ENCODE measurements around the gene CACNA2D4. TPM values are rescaled to one million over a fixed set of nuclear protein-coding genes. Genes with fewer than 3 reads are reported as not detected.
A peak's percentile ranks its signal among the peaks of the same experiment; 100 is the strongest.

Gene CACNA2D4
- polyA plus RNA-seq, 10 donors, result 1.3 to 4.4 (median 2.2) TPM

DNA sequence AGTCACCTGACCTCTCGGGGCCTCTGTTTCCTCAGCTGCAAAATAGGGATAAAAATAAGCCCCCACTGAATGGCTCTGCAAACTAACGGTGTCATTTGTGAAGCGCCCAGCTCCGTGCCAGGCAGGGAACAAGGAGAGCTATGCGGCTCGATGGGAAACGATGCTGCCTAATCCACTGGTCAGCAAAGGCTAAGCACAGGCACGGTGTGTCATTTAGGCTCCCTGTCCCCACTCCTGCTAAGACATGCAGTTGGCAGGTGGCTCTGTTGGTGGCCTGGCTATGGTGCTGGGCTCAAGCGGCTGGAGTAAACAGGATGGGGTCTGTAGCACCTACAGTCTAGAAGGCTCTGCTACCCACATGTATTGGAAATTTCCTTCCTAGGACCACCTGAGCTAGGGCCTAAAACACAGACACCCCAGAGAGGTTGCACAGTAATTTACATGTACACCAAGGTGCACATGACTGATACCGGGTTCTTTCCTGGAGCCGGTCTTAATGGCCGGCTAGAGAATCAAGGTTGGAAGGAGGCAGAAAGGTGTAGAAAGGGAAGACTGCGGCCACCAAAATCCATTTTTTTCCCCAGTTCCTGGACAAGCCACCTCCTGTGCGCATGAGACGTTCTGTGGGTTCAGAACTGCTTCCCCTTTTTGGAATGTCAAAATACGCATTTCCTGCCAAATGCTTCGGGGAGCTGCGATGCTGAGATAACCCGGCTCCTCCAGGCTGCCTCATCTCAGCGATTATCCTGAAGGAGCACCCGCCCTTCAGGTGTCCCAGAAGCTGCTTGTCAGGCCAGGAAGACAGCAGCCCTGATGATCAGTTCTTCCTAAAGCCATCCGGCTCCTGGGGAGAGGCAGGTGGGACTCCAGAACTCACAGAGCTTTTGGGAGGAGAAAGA, 1.0 kb downstream of the CACNA2D4 start:
- DNase-seq, result no peak

DNA sequence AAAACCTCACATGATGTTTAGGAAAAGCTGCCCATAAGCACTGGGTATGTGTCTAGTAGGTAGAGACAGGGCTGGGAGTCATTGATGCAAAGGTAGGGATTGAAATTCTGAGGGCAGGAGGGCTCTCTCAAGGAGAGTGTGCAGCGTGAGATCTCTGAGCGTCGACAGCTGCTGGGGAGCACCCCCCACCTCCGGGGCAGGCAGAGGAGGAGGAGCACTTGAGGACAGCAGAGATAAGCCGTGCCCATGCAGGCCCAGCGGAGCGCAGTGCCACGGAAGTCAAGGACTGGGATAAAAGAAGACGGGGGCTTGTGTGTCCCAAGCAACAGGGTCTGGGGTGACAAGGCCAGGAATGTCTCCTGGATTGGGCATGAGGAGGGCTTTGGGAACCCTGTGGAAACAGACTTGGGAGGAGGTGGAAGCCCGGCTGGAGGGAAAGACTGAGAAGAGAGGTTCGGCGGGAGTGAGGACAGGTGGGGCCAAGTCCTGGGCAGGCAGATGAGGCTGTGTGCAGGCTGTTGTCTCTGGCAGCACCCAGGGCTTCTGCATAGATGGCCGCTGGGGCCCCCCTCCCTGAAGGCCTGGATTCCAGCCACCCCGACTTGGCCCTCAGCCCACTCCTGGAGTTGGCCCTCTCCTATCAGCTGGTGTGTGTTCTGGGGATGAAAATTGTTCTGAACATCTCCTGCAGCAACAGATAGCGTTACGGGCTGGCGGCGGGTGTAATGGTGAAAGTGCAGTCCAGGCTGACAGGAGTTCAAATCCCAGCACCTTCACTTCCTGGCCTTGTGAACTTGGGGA, 1.9 kb downstream of the CACNA2D4 start:
- no peak for DNase-seq

DNA sequence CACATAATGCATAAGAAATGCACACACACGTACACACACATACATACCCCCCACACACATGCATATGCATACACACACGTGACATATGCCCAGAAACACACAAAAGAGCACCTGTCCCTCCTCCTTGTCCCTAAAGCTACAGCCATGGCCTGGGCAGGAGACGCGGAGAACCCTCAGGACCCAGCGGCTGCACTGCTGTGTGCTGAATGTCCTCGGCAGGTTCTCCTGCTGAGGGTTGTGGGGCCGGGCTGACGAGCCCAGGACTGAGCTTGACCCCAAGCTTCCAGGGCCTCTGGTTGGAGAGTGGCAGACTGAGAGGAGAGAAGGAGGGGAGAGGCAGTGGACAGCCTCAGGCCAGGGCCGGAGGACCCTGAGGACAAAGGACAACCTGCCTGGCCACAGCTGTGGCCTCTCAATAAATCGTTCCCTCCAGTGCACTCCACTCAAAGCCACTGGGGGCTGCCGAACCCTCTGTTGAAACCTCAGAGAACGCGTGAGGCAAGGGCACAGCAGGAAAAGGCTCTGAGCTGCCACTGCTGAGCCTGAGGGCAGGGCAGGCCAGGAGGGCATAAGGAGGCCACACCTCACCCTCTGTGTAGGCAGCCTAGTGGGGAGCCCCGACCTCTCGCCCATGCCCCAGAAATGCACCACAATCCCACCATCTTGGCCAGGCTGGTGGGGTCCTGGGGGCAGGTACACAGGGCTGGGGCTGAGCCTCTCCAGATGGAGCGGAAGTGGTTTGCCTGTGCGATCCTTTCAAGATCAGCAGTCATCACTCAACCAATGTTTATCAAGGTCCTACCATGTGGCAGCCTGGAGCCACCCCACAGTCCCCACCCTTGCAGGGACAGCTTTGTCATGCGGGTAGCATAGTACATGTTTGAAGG, 3.1 kb downstream of the CACNA2D4 start:
- no peak for DNase-seq

DNA sequence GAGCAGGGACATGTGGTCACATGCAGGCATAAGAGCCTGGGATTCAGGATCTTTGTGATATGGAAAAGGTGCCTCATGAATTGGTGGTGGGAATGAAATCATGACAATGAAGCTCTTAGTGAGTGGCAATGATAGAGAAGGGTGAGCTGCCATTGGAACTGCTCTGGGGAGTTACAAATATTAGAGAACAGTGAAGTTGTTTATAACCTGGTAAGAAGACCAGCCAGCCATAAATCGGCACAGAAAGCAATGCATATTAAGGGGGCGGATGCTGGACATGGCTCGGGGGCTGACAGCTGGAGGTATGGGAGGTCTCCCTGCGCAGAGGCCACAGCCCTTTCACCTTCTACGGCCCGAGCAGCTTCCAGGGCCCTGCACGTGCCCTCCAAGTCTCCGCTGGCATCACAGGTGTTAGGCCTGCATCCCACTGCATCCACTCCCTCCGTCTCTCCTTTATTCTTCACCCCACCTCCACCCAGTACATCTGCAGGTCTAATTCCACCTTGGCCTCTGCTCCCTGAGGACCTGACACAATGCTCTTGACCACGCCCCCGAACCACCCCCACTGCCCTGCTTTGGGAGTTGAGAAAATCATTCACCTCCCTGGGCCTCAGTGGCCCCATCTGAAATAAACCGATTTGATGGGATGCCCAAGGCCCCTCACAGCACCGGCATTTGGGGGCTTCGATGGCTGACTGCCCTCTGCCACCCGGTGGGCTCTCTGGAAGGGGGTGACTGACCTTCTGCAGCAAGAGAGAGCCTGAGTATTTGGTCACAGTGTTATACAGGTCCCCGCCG, 4.1 kb downstream of the CACNA2D4 start:
- DNase-seq, result no peak

DNA sequence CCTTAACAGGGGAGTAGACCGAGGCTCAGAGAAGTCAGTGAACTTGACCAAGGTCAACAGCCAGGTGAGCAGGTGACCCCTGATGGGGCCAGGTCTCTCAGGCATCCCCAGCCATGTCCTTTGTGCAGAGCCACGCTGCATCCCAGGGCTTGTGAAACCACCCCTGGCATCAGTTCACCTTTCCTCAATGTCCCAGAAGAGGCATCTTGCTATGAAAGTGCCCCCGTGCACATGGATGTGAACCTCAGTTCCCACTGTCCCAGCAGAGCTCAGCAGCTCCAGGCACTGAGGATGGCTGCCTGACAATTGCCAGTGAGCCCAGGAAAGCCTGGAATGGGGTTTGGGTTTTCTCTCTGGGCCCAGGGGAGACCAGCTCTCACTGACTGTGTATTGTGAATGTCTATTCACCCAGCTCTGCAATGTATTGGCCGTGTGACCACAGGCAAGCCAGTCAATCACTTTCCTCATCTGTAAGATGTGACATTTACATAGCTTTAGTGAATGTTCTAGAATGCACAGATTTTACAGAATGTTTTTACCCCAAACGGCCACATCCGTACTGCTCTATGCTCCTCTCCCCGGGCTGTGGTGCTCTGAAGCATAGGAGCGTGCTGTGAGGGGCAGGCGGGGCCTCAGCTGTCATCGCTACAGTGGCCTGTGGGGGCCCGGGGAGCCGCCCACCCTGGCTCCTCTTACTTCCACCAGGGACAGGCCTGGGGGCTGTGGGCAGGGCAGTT, 4.9 kb downstream of the CACNA2D4 start:
- DNase-seq, result no peak

DNA sequence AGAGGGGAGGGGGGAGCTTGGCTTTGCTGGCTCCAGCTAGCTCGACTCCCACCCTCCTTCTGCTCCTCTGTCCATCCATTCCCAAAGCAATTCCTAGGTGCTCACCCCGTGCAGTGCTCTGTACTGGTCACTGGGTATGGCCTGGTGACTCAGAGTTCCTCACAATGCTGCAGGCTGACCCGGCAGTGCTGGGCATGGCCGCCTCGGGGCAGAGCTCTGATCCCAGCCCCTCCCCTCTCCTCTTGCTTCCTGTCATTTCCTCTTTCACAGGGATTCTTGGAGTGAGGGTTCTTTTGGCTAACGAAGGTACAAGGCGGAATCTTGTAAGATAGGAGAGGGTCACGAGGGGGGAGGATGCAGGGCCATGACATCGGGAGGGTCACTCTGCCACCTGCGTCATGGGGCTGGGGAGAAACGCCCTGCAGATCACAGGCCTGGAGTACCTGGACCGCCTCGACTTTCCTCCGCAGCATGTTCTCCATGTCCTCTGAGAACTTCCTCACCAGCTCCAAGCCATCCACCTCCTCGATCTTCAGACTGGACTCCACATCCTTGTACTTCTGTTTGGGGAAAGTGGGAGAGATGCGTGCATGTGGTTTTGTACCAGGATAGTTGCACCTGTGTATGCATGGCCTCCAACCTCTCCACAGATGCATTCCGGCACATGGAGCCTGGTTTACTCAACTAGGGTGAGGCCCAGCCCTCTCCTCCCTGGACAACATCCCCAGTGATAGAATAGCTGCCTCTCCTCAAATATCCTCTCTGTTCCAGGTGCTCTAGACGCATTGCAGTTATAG, 5.7 kb downstream of the CACNA2D4 start:
- DNase-seq, result no peak

DNA sequence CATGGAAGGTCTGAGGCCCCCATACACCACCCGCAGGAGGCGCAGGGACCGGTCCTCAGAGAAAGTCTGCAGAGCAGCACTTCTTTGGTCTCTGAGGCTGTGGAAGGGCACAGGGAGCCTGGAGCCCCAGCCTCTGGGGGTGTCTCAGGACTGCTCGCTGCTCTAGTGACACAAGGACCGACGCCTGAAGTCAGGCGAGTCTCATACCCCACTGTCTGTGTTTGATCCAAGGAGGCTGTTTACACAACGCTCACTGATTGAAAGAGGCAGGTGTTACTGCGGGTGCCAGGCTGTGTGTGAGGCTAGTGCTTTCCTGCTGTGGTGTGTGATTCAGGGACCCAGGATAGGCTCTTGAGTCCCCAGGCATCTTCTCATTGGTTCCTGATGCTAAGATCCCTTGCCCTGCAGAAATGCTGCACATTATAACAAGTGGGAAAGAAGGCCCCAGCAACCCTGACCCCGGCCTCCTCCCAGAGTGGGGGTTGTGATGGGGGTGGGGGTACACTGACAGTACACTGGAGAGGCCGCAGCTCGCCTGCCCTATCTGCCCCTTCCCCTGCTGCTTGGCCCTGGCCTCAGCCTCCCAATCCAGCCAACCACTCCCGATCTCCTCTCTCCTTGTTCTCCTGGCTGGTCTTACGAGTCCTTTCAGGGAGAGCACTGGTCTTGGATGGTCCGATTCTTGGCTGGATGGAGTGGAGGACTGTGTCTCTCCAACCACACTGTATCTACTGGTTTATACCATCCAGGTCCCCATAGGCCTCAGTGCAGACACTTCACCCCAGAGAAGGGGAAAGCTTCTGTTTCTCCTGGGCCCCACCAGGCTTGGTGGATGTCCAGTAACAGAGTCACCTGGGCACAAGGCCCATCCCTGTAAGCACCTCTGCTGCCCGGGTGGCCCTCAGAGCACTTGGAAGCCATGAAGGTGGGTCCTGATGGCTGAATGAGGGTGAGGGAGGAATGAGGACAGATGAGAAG, 6.6 kb downstream of the CACNA2D4 start:
- peak; percentile 46 to 79 (median 61) for DNase-seq

DNA sequence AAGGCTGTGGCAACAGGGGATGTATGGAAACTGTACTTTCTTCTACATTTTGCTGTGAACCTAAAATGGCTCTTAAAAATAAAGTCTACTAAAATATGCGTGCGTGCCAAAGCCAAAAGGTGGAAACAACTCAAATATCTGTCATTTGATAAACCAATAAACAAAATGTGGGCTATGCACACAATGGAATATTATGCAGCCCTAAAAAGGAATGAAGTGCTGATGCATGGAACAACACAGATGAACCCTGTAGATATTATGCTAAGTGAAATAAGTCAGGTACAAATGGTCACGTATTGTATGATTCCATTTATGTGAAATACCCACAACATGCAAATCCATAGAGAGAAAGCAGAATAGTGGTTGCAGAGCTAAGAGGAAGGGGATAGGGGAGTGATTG, 8.0 kb downstream of the CACNA2D4 start:
- no peak for DNase-seq

DNA sequence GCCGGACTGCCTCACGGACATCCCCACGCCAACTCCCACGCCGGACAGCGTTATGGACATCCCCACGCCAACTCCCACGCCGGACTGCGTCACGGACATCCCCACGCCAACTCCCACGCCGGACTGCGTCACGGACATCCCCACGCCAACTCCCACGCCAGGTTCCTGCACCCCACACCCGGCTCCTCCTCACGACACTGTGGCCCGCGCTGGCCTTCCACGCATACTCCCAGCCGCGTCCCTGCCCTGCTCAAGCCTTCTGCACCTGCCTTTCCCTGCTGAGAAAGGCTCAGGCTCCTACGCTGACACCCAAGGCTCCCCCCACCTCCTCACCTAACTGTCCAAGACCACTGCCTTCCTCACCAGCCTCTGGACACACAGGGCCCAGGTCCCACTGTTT, 9.7 kb downstream of the CACNA2D4 start:
- no peak for DNase-seq

DNA sequence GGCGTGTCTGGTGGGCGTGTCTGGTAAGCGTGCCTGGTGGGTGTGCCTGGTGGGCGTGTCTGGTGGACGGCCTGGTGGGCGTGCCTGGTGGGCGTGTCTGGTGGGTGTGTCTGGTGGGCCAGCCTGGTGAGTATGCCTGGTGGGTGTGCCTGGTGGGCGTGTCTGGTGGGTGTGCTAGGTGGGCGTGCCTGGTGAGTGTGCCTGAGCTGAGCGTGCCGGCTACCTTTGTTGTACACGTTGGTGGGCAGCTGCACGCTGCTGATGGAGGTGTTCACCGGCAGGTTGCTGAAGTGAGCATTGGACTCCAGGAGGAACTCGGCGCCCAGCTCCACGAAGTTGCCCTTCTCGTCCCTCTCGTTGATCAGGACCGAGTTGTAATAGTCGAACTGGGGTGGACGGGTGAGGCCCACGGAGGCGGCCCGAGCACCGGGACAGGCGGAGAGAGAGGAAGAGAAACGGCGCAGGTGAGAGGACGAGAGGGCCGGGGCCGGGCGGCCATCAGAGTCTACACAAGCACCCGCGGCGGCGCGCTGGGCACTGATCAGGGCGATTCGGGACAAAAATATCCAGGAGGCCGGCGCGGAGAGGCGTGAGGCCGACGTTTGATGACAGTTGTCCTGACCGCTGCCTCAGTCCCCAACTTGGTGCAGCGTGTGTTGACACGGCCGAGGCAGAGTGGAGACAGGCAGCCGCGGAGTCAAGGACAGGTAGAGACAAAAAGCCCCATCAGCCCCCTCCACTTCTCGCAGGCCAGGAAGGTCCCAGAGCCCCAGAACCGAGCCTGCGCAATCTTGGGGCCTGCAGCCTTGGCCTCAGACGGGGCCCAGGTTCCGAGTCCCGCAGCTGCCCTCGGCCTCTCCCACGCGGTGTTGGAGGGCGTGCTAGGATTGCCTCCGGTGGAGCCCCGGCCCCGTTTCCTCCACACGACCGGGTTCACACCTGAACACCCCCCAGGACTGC, 10.5 kb downstream of the CACNA2D4 start:
- DNase-seq, result no peak

DNA sequence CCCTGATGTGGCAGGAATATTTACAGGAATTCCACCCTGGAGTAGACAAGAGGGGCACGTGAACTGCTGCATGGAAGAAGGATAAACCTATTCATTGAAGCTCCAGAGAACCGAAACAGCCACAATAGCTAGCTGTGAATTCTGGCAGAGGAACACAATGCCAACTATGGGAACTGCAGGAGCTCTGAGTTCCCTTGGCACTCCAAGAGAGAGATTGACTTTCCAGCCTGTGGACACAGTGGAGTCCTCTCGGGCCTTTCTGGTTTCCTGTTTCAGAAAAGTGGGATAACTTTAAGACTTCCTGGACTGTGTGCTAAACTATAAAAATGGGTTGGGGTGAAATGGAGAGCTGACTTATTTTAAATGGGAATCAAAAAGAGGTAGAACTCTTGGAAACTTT, 11.9 kb downstream of the CACNA2D4 start:
- DNase-seq, result no peak

DNA sequence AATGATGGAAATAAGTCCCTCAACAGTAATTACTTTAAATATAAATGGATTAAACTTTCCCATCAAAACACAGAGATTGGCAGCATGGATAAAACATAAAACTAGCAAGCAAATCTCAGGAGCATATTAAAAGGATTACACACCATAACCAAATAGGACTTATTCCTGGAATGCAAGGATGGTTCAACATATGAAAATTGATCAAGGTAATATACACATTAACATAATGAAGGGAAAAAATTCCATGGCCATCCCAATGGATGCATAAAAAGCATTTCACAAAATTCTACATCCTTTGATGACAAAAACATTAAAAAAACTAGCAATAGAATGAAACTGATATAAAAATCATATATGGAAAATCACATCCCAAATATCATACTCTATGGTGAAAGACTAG, 13.6 kb downstream of the CACNA2D4 start:
- DNase-seq, result no peak

DNA sequence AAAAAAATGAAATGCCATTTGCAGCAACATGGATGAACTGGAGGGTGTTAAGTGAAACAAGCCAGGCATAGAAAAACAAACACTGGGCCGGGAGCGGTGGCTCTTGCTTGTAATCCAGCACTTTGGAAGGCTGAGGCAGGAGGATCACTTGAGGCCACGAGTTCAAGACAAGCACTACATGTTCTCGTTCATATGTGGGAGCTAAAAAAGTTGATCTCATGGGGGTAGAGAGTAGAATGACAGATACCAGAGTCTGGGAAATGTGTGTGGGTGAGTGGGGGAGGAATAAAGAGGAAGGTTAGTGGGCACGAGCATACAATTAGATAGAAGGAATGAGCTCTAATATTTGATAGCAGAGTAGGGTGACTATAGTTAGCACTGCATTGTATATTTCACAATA, 21.5 kb downstream of the CACNA2D4 start:
- no peak for DNase-seq

DNA sequence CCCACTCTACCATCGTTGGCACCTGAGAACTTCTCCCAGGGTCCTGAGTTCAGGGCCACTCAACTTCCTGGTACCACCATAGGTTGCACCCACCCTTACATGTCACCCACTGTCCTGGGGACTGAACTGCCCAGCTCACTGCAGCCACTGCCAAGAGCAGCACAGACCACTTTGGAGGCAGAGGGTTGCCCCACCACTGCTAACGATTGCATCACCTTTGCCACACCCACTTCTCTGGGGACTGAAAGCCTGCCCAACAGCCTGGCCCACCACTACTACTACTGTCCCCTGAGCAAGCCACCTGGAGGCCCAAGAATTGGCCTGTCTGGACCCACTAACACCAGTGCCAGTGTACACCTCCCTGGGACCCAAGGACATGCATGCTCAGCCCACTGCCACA, 27.6 kb downstream of the CACNA2D4 start:
- no peak for DNase-seq

DNA sequence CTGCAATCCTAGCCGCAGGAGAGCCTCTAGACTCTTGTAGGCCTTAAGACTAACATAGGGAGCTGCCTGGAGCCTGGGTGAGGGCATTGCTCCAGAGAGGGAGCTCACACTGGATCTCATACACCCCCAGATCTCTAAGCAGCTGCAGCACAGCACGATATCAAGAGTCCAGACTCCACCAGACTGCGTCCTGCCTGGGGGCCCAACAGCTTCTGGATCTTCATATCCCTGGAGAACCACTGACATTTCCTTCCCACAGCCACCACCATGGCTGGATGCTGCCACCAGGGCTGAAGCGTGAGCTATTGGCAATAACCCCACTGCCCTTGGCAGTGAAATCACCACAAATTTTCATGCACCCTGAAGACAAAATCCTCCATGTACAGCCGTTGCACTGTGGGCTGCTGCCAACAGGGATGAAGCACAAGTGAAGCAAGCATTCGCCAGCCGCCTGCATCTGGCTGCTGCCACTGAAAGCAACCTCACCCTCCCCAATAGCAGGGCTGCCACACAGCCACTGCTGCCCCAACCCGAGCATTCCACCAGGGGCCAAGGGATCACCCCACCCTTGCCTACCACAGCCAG, 28.2 kb downstream of the CACNA2D4 start:
- no peak for DNase-seq

DNA sequence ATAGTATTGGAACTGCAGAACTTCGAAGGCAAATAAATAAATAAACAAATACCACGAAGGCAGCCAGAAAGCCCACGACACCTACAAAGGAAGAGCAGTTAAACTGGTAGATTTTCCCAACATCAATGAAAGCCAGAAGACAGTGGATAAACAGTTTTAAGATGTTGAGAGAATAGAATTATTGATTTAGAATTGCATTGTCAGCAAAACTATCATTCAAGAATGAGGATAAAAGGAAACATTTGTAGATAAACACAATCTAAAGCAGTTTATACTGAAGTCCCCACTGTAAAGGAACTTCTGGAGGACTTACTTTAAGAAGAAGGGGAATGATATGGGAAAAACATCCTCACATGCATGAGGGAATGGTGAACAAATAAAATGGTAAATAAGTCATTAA, 29.5 kb downstream of the CACNA2D4 start:
- DNase-seq, result no peak

Data from muscle of back (tissue), 11 donors.